K562 (cell line): Measurements from ENCODE around the gene LDHAL6A. TPM values are rescaled to one million over a fixed set of nuclear protein-coding genes. Genes with fewer than 3 reads are reported as not detected.

Experiments
- ADNP ChIP-seq: fragments of 200-800 bp; sonication (Bioruptor generic); IDR thresholded peaks from 2 replicates; pipeline ENCODE4 v1.6.1; 2016; ENCODE audit warnings: missing genetic modification characterization, missing compliant biosample characterization
- ARID4B ChIP-seq: sonication (generic); formaldehyde crosslinking; IDR thresholded peaks from 2 replicates; pipeline ENCODE4 v1.8.0; 2022; ENCODE audit warnings: mild to moderate bottlenecking, missing genetic modification reagents
- ATF3 ChIP-seq, 2 experiments: fragments of 450-650 bp in 1 of 2; sonication (generic) in 1 of 2; formaldehyde crosslinking in 1 of 2; IDR thresholded peaks in 1 of 2; conservative IDR thresholded peaks in 1 of 2; 2 replicates each; pipeline versions ENCODE4 v1.6.1 to v1.8.1; 2016 to 2023; ENCODE audit warnings: mild to moderate bottlenecking in 2 of 2, moderate library complexity in 2 of 2, inconsistent platforms in 1 of 2, missing genetic modification reagents in 1 of 2
- CHCHD3 ChIP-seq: fragments of 250-450 bp; sonication (Bioruptor Pico); IDR thresholded peaks from 2 replicates; pipeline ENCODE4 v2.1.2; 2022; ENCODE audit warnings: mild to moderate bottlenecking
- CREB3L1 ChIP-seq: fragments of 450-650 bp; IDR thresholded peaks from 2 replicates; pipeline ENCODE4 v1.6.1; 2014; ENCODE audit warnings: low read depth, mild to moderate bottlenecking, moderate library complexity, borderline replicate concordance
- FOXA1 ChIP-seq: fragments of 450-650 bp; IDR thresholded peaks from 2 replicates; pipeline ENCODE4 v1.6.1; 2016; ENCODE audit warnings: mild to moderate bottlenecking, borderline replicate concordance
- FOXJ2 ChIP-seq: fragments of 200-800 bp; sonication (Bioruptor generic); IDR thresholded peaks from 2 replicates; pipeline ENCODE4 v1.6.1; 2016; ENCODE audit warnings: missing genetic modification characterization, missing compliant biosample characterization
- GTF2E2 ChIP-seq: fragments of 200-800 bp; sonication (Bioruptor generic); IDR thresholded peaks from 2 replicates; pipeline ENCODE4 v1.6.1; 2016; ENCODE audit warnings: missing genetic modification characterization, missing compliant biosample characterization
- POLR2H ChIP-seq: IDR thresholded peaks from 2 replicates; pipeline ENCODE4 v1.6.1; 2016; ENCODE audit warnings: missing genetic modification characterization, low read depth, mild to moderate bottlenecking, control low read depth, missing compliant biosample characterization, moderate library complexity
- RUNX1 ChIP-seq: sonication (generic); IDR thresholded peaks from 2 replicates; pipeline ENCODE4 v1.6.1; 2016; ENCODE audit warnings: antibody characterized with exemption, low read depth
- THRA ChIP-seq: fragments of 450-650 bp; IDR thresholded peaks from 2 replicates; pipeline ENCODE4 v1.6.1; 2017; ENCODE audit warnings: mild to moderate bottlenecking, moderate library complexity
- ZFP91 ChIP-seq: sonication (generic); formaldehyde crosslinking; IDR thresholded peaks from 2 replicates; pipeline ENCODE4 v1.8.0; 2022; ENCODE audit warnings: mild to moderate bottlenecking, missing genetic modification reagents
- ZNF165 ChIP-seq: fragments of 250-450 bp; sonication (Bioruptor Pico); IDR thresholded peaks from 2 replicates; pipeline ENCODE4 v1.4.0; 2020; ENCODE audit warnings: borderline replicate concordance
- ZNF57 ChIP-seq: fragments of 450-650 bp; formaldehyde crosslinking; IDR thresholded peaks from 2 replicates; pipeline ENCODE4 v1.4.0; 2020; ENCODE audit warnings: mild to moderate bottlenecking, moderate library complexity
- polyA plus RNA-seq, 8 experiments: library from polyadenylated mRNA; depleted of rRNA in 4 of 8; stranded (reverse) in 5 of 8; unstranded in 3 of 8; fragments of >200 nt; fragmentation: Nextera tagmentation in 2 of 8; fragmentation: Illumina TruSeq in 1 of 8; extraction: Ambion mirVana in 2 of 8; extraction: Trizol in 1 of 8; gene quantifications; 2 replicates each; pipeline versions ENCODE4 v1.2.1 to v1.2.3, GENCODE V29; 2011 to 2014; ENCODE audit warnings: inconsistent platforms in 1 of 8, missing spikeins in 1 of 8
- total RNA-seq, 7 experiments: library from RNA; depleted of rRNA in 6 of 7; stranded (reverse); fragments of >200 nt in 6 of 7; fragmentation: Illumina TruSeq in 2 of 7; extraction: Trizol in 2 of 7; gene quantifications; 2 replicates each; pipeline versions ENCODE4 v1.2.1 to v1.2.3, GENCODE V29; 2011 to 2021; ENCODE audit warnings: low replicate concordance in 1 of 7

Gene LDHAL6A
- total and polyA plus RNA-seq, 9 of the 15 experiments (the other 6 are each of a cell fraction or from before 2014, with no cell fraction given): 0.04 TPM; not detected in 8

- TF ChIP-seq ARID4B (CRISPR knock-in tag): no peak; the same call in 1 of the 2 replicates
- no peak for TF ChIP-seq ZNF57 (CRISPR knock-in tag)
- no peak for TF ChIP-seq THRA
- TF ChIP-seq ZNF165 (CRISPR knock-in tag): no peak
- TF ChIP-seq ZFP91 (CRISPR knock-in tag): no peak
- 0 out of 2 replicates have a peak, but pooled peaks have one; percentile 46 for TF ChIP-seq CHCHD3
- TF ChIP-seq CREB3L1: peak; percentile 74; the same call in 1 of the 2 replicates
- peak; percentile 49; the same call in 1 of the 2 replicates for TF ChIP-seq ATF3 (IDR thresholded peaks at IDR 0.05)
- TF ChIP-seq ATF3 (CRISPR knock-in tag; conservative IDR thresholded peaks at IDR 0.05): peak; percentile 28; the same call in 1 of the 2 replicates
- TF ChIP-seq ADNP (tag): no peak
- peak; percentile 52; the same call in 1 of the 2 replicates for TF ChIP-seq FOXJ2 (tag)
- TF ChIP-seq RUNX1: peak; percentile 76; the same call in 1 of the 2 replicates
- TF ChIP-seq FOXA1: no peak
- TF ChIP-seq POLR2H (tag): peak; percentile 69
- TF ChIP-seq GTF2E2: peak; percentile 94
Observed at GRCh38 chr11:18526521-18527296, 71.1 kb downstream of the LDHAL6A start, which contains the start of gene TSG101 (continued).
